MCF 10A (cell line): Measurements from ENCODE around the gene ZNF598. TPM values are rescaled to one million over a fixed set of nuclear protein-coding genes. Genes with fewer than 3 reads are reported as not detected.

Experiments used
- BruUV-seq: library from RNA; stranded (reverse); fragments of 400-500 nt; replicated peaks from 2 replicates; lab custom pipeline; 2021; lab: Mats Ljungman, UMichigan
- CTCF ChIA-PET: fragments of 300-600 bp; sonication (Branson Sonifier 250); formaldehyde crosslinking; extraction: SDS; loops from one replicate; lab custom pipeline; 2021; ENCODE audit warnings: antibody characterized with exemption, inconsistent platforms; lab: Yijun Ruan, JAX
- POLR2A ChIA-PET: fragments of 300-600, 350-650 bp; sonication (Branson Sonifier 250); formaldehyde crosslinking; extraction: SDS; loops from one replicate; lab custom pipeline; 2020; ENCODE audit warnings: antibody characterized with exemption, inconsistent platforms; lab: Yijun Ruan, JAX
- DNase-seq: peaks from one replicate; pipeline ENCODE4 v3.0.0-alpha.2; 2018; ENCODE audit not compliant: unreplicated experiment
- H3K27ac Mint-ChIP-seq: one replicate; pipeline ENCODE4 v1.8.0; 2022; ENCODE audit warnings: mild to moderate bottlenecking, low read depth, mixed read lengths; ENCODE audit not compliant: unreplicated experiment
- H3K27me3 Mint-ChIP-seq: one replicate; pipeline ENCODE4 v1.8.0; 2022; ENCODE audit warnings: mixed read lengths; ENCODE audit not compliant: insufficient read depth, unreplicated experiment
- H3K36me3 Mint-ChIP-seq: one replicate; pipeline ENCODE4 v1.8.0; 2022; ENCODE audit warnings: mild to moderate bottlenecking, moderate library complexity, mixed read lengths; ENCODE audit not compliant: insufficient read depth, unreplicated experiment
- H3K4me1 Mint-ChIP-seq: one replicate; pipeline ENCODE4 v1.8.0; 2022; ENCODE audit warnings: mixed read lengths; ENCODE audit not compliant: insufficient read depth, unreplicated experiment
- H3K4me3 Mint-ChIP-seq: one replicate; pipeline ENCODE4 v1.8.0; 2022; ENCODE audit warnings: mild to moderate bottlenecking, moderate library complexity, mixed read lengths; ENCODE audit not compliant: unreplicated experiment
- H3K9me3 Mint-ChIP-seq: one replicate; pipeline ENCODE4 v1.8.0; 2022; ENCODE audit warnings: mixed read lengths; ENCODE audit not compliant: unreplicated experiment
- CTCF ChIP-seq: fragments of 200-600 bp; IDR thresholded peaks from one replicate; pipeline ENCODE4 v1.8.0; 2022; ENCODE audit warnings: antibody characterized with exemption, mild to moderate bottlenecking; ENCODE audit not compliant: unreplicated experiment
- intact Hi-C: fragments of 100-400 bp; cut with micrococcal nuclease; formaldehyde crosslinking; loops from 2 replicates; pipeline ENCODE4 v1.14.1; 2022
- total RNA-seq: library from RNA; stranded (reverse); gene quantifications from 2 replicates; pipeline ENCODE4 v1.2.3, GENCODE V29; 2022

The ZNF598 gene
- total RNA-seq, 1 experiment from 2014 or later = 252 TPM

- POLR2A ChIA-PET = interaction anchor here (1.2 kb wide), 1 partner anchor 9 kb away, joined by 7 read pairs; no protein-coding TSS in a partner anchor
- CTCF ChIA-PET = interaction anchor here (1.6 kb wide), 1 partner anchor 15 kb away, joined by 7 read pairs; the partner anchor contains the start of genes NTHL1 and TSC2
- H3K27ac Mint-ChIP-seq = no peak overlapping the region
Observed at GRCh38 chr16:2032285-2033056, 22.9 kb upstream of the ZNF598 start.

GRCh38 chr16:2031081-2031577 is 21.5 kb upstream of the ZNF598 start:
- H3K27me3 Mint-ChIP-seq = no peaks in the 10 kb centered on the region
- no peaks in the 10 kb centered on the region for H3K4me1 Mint-ChIP-seq
- ChIA-PET POLR2A (no interaction called here), CTCF (interaction anchor here (1.0 to 1.6 kb wide), 2 partner anchors 16 to 110 kb away, joined by 3 to 7 read pairs; partner anchors contain the start of genes NTHL1 and TSC2)
- H3K27ac Mint-ChIP-seq = no peak overlapping the region
- H3K36me3 Mint-ChIP-seq = peaks cover 7% of the 10 kb centered on the region
- BruUV-seq = no TSS peak
- no peaks in the 10 kb centered on the region for H3K9me3 Mint-ChIP-seq
- intact Hi-C loops = no loop called here
- H3K4me3 Mint-ChIP-seq = no peak overlapping the region
- no peak for DNase-seq
- no peak for TF ChIP-seq CTCF

More at GRCh38 chr16:2032285-2033056, 22.9 kb upstream of the ZNF598 start:
- Mint-ChIP-seq H3K4me3 (no peak overlapping the region), H3K36me3 (peaks cover 7% of the 10 kb centered on the region), H3K4me1 (no peaks in the 10 kb centered on the region), H3K27me3 (no peaks in the 10 kb centered on the region), H3K9me3 (no peaks in the 10 kb centered on the region)
- DNase-seq = no peak
- BruUV-seq = no TSS peak
- intact Hi-C loops = no loop called here
- TF ChIP-seq CTCF = no peak

GRCh38 chr16:2030036-2030435 is 20.4 kb upstream of the ZNF598 start:
- Mint-ChIP-seq H3K27ac (no peak overlapping the region), H3K9me3 (no peaks in the 10 kb centered on the region), H3K4me1 (no peaks in the 10 kb centered on the region), H3K36me3 (peaks cover 7% of the 10 kb centered on the region), H3K4me3 (no peak overlapping the region), H3K27me3 (no peaks in the 10 kb centered on the region)
- TF ChIP-seq CTCF = no peak
- no TSS peak for BruUV-seq
- POLR2A ChIA-PET = interaction anchor here (0.6 kb wide), 1 partner anchor 11 kb away, joined by 5 read pairs; the partner anchor contains the start of gene NPW
- intact Hi-C loops = no loop called here
- CTCF ChIA-PET = no interaction called here
- DNase-seq = no peak

GRCh38 chr16:2029350-2029749 is 19.7 kb upstream of the ZNF598 start:
- H3K4me3 Mint-ChIP-seq = no peak overlapping the region

More at GRCh38 chr16:2029350-2029749, 19.7 kb upstream of the ZNF598 start:
- ChIA-PET POLR2A (interaction anchor here (0.6 kb wide), 1 partner anchor 10 kb away, joined by 5 read pairs; the partner anchor contains the start of gene NPW), CTCF (no interaction called here)
- no peak for TF ChIP-seq CTCF
- no peaks in the 10 kb centered on the region for H3K9me3 Mint-ChIP-seq
- peaks cover 7% of the 10 kb centered on the region for H3K36me3 Mint-ChIP-seq
- no peak for DNase-seq
- no TSS peak for BruUV-seq
- no peaks in the 10 kb centered on the region for H3K4me1 Mint-ChIP-seq
- intact Hi-C loops = no loop called here
- H3K27ac Mint-ChIP-seq = no peak overlapping the region
- no peaks in the 10 kb centered on the region for H3K27me3 Mint-ChIP-seq
